ENCODE measurements around the gene BRAP. TPM values are rescaled to one million over a fixed set of nuclear protein-coding genes. Genes with fewer than 3 reads are reported as not detected.

Gene BRAP
- total RNA-seq, 2 donors from 2014 or later: 16.0 to 19.6 TPM

DNA sequence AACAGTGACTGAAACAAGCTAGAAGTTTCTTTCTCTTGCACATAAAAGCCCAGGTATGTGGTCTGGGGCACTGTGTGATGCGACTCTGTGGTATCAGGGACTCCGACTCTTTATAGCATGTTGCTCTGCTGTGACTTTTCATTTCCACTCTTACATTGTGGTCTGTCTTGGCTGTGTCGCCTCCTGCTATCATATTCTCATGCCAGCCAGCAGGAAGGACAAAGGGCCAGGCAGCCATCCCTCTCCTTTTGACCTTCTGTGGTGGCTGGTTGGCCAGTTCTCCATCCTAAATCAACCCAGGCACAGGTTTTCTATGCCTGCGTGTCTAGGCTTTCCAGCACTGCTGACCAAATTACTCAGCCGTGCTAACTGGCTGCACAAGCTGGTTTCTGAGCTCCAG is 8.1 kb upstream of the BRAP start:
- intact Hi-C loops (cut with DNase I): no loop called here
- no peaks in the 10 kb centered on the region for H3K27me3 ChIP-seq
- H3K9me3 ChIP-seq: no peaks in the 10 kb centered on the region
- H3K9ac ChIP-seq (ENCODE audit: low read depth in 2 of 2, low read length in 2 of 2): no peak overlapping the region
- no peaks in the 10 kb centered on the region for H3K4me1 ChIP-seq
- no peak overlapping the region for H3K4me3 ChIP-seq
- DNase-seq: no peak
- no peaks in the 10 kb centered on the region for H3K36me3 ChIP-seq
- no peak overlapping the region for H3K27ac ChIP-seq
- TF ChIP-seq, protein P1, sequence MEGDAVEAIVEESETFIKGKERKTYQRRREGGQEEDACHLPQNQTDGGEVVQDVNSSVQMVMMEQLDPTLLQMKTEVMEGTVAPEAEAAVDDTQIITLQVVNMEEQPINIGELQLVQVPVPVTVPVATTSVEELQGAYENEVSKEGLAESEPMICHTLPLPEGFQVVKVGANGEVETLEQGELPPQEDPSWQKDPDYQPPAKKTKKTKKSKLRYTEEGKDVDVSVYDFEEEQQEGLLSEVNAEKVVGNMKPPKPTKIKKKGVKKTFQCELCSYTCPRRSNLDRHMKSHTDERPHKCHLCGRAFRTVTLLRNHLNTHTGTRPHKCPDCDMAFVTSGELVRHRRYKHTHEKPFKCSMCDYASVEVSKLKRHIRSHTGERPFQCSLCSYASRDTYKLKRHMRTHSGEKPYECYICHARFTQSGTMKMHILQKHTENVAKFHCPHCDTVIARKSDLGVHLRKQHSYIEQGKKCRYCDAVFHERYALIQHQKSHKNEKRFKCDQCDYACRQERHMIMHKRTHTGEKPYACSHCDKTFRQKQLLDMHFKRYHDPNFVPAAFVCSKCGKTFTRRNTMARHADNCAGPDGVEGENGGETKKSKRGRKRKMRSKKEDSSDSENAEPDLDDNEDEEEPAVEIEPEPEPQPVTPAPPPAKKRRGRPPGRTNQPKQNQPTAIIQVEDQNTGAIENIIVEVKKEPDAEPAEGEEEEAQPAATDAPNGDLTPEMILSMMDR (IDR thresholded peaks at IDR 0.05): no peak

DNA sequence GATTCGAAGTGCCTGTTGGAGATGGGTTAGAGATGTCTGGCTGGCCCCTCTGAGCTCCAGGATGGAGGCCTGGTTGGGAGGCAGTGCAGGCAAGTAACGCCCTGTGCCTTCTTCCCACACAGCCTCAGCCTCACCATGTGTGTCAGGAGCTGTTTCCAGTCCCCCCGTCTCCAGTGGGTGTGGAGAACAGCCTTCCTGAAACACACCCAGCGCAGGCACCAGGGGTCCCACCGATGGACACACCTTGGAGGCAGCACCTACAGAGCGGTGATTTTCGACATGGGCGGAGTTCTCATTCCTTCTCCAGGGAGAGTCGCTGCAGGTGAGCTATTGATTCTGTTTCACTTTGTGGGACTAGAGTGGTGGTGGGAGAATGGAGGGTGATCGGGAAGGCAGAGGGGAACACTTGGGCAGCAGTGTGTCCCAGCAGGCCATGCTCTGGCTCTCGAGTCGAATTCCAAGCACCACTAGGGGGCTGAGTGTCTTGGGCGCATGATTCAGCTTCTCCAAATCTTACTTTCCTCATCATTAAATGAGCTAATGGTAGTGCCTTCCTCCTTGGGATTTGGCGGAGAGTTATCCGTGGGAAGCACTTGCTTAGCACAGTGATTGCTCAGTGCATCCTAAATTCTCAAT is 6.9 kb upstream of the BRAP start:
- no peaks in the 10 kb centered on the region for H3K36me3 ChIP-seq
- no peaks in the 10 kb centered on the region for H3K27me3 ChIP-seq
- H3K4me1 ChIP-seq: no peaks in the 10 kb centered on the region
- H3K4me3 ChIP-seq: no peak overlapping the region
- H3K9ac ChIP-seq (ENCODE audit: low read depth in 2 of 2, low read length in 2 of 2): no peak overlapping the region
- intact Hi-C loops (cut with DNase I): no loop called here
- TF ChIP-seq, protein P1 (IDR thresholded peaks at IDR 0.05): no peak
- no peak overlapping the region for H3K27ac ChIP-seq
- no peak for DNase-seq
- no peaks in the 10 kb centered on the region for H3K9me3 ChIP-seq

DNA sequence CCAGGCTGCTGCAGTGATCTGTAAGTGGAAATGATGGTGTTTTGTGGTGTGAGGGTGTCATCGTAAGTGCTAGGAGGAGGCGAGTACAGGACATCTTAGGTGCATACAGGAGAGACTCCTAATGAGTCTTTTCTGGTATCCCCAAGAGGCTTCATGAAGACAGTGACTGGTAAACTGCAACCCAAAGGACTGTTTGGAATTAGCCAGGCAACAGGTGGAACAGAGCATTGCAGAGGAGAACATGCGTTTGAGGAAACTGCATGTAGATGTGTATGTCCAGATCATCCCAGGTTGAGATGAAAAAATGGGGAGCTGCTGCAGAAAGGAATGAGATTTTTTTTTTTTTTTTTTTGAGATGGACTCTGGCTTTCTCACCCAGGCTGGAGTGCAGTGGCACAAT is 5.5 kb upstream of the BRAP start:
- Histone ChIP-seq H3K4me3 (no peak overlapping the region), H3K36me3 (no peaks in the 10 kb centered on the region), H3K9ac (ENCODE audit: low read depth in 2 of 2, low read length in 2 of 2) (no peak overlapping the region), H3K4me1 (peaks cover 11% of the 10 kb centered on the region), H3K27ac (no peak overlapping the region), H3K9me3 (no peaks in the 10 kb centered on the region), H3K27me3 (no peaks in the 10 kb centered on the region)
- TF ChIP-seq, protein P1 (IDR thresholded peaks at IDR 0.05): no peak
- intact Hi-C loops (cut with DNase I): no loop called here
- DNase-seq: no peak

DNA sequence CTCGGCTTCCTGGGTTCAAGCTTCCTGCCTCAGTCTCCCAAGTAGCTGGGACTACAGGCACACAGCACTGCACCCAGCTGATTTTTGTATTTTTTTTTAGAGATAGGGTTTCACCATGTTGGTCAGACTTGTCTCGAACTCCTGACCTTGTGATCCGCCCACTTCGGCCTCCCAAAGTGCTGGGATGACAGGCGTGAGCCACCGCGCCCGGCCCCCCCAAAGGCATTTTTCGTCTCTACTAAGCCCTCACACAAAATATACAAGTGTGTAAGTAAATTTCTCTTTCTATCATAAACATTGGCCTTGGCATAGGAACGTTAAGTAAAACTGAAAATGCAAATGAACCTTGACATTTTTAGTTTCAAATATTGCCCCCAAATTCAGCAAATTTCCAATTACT is 2.2 kb upstream of the BRAP start:
- H3K9me3 ChIP-seq: no peaks in the 10 kb centered on the region

DNA sequence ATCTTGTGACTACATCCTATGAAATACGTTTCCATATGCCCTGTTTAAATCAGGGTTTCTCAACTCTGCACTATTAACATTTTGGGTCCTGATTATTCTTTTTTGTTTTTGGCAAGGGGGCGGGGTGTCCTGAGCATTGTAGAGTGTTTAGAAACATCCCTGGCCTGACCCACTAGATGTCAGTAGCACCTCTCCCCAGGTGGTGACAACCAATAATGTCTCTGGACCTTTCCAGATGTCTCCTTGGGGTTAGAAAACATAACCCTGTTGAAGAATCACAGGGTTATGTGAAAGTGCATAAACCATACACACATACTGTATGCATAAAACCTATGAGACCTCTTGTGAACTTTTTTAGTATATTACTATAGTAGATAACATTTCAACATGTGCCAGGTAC is 1.5 kb upstream of the BRAP start:
- no peak for DNase-seq
- Histone ChIP-seq H3K9ac (ENCODE audit: low read depth in 2 of 2, low read length in 2 of 2) (no peak overlapping the region), H3K4me3 (peak overlapping the region; percentile 84), H3K36me3 (no peaks in the 10 kb centered on the region), H3K27ac (no peak overlapping the region), H3K27me3 (no peaks in the 10 kb centered on the region), H3K9me3 (no peaks in the 10 kb centered on the region), H3K4me1 (peaks cover 18% of the 10 kb centered on the region)
- intact Hi-C loops (cut with DNase I): no loop called here
- TF ChIP-seq, protein P1 (IDR thresholded peaks at IDR 0.05): no peak

More for the DNA sequence above, 2.2 kb upstream of the BRAP start:
- H3K27ac ChIP-seq: no peak overlapping the region
- TF ChIP-seq, protein P1 (IDR thresholded peaks at IDR 0.05): no peak
- intact Hi-C loops (cut with DNase I): no loop called here
- H3K27me3 ChIP-seq: no peaks in the 10 kb centered on the region
- no peak for DNase-seq
- H3K9ac ChIP-seq (ENCODE audit: low read depth in 2 of 2, low read length in 2 of 2): no peak overlapping the region
- H3K4me1 ChIP-seq: peaks cover 18% of the 10 kb centered on the region
- H3K36me3 ChIP-seq: no peaks in the 10 kb centered on the region
- no peak overlapping the region for H3K4me3 ChIP-seq

All from colonic mucosa (tissue), 4 donors.